Lower leg skin (tissue), 3 donors: Measurements from ENCODE around the gene CTNND2.

Experiments
- CTCF ChIP-seq, 3 donors: fragments of 450-650 bp; IDR thresholded peaks; one replicate each; pipeline ENCODE4 v1.5.1; 2016; ENCODE audit warnings: antibody characterized with exemption in 3 of 3, mild to moderate bottlenecking in 3 of 3, moderate library complexity in 2 of 3
- POLR2A ChIP-seq, 2 donors: fragments of 450-650 bp; IDR thresholded peaks; one replicate each; pipeline ENCODE4 v1.6.1; 2016 to 2017; ENCODE audit warnings: antibody characterized with exemption in 2 of 2, mild to moderate bottlenecking in 1 of 2, moderate library complexity in 1 of 2

DNA sequence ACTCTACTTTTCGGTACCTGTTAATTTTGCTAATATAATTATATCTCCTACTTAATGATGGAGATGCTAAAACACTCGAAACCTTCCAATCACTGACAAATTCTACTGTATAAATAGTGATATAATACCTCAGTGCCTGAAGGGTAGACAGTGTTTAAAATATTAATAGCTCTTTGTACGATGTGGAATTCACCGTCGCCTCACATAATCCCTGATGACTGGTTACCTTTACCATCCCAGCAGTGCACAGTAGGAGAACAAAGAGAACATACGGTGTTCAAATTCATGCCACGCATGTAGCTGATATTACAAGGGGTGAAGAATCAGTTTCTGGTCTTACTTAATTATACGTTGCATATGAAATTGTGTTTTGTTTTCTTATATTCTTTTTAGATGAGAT lies 506.7 kb downstream of the CTNND2 start:
- no peak for TF ChIP-seq CTCF (IDR thresholded peaks at IDR 0.05)
- no peak for TF ChIP-seq POLR2A (IDR thresholded peaks at IDR 0.05)
